DOHH2 (cell line): ENCODE data around the gene SCAF4.

Source experiments
- EZH2phosphoT487 ChIP-seq: fragments of 200-600 bp; sonication (generic); IDR thresholded peaks from 2 replicates; pipeline ENCODE4 v1.6.1; 2017; ENCODE audit warnings: borderline replicate concordance, mild to moderate bottlenecking, antibody characterized with exemption, low read length, moderate library complexity, mixed read lengths
- TF ChIP-seq, protein P1 (sequence below): fragments of 200-600 bp; sonication (generic); IDR thresholded peaks from one replicate; pipeline ENCODE4 v1.5.1; 2014; ENCODE audit warnings: antibody characterized with exemption, mild to moderate bottlenecking, low read depth, low read length; ENCODE audit not compliant: poor library complexity, severe bottlenecking

DNA sequence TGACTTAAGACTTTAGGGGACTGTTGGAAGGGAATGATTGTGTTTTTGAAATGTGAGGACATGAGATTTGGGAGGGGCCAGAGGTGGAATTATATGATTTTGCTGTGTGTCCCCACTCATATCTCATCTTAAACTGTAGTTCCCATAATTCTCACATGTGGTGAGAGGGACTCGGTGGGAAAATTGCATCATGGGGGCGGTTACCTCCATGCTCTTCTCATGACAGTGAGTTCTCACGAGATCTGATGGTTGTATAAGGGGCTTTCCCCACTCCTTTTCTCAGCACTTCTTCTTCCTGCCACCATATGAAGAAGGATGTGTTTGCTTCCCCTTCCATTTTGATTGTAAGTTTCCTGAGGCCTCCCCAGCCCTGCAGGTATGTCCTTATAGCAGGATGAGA lies 35.0 kb upstream of the SCAF4 start:
- no peak for TF ChIP-seq EZH2phosphoT487
- TF ChIP-seq, protein P1, sequence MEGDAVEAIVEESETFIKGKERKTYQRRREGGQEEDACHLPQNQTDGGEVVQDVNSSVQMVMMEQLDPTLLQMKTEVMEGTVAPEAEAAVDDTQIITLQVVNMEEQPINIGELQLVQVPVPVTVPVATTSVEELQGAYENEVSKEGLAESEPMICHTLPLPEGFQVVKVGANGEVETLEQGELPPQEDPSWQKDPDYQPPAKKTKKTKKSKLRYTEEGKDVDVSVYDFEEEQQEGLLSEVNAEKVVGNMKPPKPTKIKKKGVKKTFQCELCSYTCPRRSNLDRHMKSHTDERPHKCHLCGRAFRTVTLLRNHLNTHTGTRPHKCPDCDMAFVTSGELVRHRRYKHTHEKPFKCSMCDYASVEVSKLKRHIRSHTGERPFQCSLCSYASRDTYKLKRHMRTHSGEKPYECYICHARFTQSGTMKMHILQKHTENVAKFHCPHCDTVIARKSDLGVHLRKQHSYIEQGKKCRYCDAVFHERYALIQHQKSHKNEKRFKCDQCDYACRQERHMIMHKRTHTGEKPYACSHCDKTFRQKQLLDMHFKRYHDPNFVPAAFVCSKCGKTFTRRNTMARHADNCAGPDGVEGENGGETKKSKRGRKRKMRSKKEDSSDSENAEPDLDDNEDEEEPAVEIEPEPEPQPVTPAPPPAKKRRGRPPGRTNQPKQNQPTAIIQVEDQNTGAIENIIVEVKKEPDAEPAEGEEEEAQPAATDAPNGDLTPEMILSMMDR, result no peak
